T1000 (cell line): Measurements from ENCODE around the gene MYEOV.
A peak's percentile ranks its signal among the peaks of the same experiment; 100 is the strongest.

Experiments
- DNase-seq: peaks from one replicate; lab custom pipeline; 2025; ENCODE audit warnings: mixed read lengths; lab: John Stamatoyannopoulos, UW

Gene MYEOV

DNA sequence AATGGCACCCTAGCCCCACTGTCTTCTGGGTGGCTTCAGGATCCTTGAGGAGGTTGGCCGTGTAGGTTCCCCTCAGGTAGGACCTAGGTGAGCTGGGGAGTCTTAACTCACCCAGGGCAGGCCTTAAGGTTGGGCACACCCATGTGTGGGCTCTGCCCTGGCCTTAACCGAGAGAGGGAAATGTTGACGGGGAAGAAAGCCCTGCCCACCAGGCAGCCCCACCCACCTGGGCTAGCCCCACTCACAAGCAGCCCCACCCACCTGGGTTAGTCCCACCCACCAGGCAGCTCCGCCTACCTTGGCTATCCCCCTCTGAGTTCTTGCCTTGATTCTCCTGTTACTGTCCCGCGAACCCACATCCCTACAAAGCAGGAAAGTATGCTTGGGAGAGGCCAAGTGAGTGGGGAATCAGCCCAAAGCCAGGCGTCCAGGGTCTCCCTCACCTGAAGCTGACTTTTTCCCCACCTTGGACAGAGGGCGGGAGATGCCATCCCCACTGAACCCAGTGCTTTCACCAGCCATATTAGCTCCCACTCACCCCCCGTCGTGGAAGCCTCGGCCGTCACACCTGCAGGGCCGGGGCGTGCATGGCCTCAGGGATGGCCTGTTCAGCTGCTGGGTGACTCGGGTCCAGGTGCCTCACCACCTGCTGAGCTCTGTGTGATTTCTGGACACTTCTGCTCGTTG is at the start of gene MYEOV:
MYEOV (plus strand) TSS at position 337 of the 687 bp plus-strand sequence. CDS start 1,200 bp downstream, outside the sequence.
- DNase-seq = peak; percentile 89

DNA sequence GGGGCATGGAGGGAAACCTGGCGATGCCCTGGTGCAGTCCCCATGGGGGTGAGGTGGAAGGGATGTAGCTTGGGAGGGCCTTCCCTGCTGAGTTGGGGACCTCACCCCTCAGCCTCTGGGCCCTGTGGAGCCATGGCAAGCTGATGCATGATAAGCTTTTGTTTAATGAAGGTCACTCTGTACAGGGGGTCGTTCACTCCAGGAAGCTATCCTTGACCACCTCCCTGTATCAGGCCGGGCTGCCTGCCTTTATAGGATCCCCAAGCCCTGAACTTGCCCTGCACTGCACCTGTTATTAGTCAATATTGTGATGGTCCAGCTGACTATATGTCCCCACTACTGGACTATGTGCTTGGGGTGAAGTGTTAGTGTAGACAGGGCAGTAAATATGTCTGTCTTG is 49.7 kb upstream of the MYEOV start:
- DNase-seq = no peak

DNA sequence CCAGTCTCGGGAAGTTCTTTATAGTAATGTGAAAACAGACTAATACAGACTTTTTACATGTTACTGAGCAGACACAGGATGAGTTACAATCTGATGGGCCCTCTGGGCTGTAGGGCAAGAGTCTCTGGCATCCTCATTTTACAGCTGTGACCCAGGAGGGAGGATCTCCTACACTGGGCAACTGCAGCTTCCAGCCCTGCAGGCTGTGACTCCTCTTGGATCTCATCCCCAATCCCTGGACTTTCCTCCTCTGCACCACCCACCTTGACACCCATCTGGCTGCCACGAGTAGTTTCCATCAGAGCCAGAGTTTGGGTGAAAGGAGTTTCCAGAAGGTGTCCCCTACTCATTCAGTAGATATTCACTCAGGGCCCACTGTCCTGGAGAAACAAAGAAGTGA is 48.9 kb upstream of the MYEOV start:
- DNase-seq = no peak

DNA sequence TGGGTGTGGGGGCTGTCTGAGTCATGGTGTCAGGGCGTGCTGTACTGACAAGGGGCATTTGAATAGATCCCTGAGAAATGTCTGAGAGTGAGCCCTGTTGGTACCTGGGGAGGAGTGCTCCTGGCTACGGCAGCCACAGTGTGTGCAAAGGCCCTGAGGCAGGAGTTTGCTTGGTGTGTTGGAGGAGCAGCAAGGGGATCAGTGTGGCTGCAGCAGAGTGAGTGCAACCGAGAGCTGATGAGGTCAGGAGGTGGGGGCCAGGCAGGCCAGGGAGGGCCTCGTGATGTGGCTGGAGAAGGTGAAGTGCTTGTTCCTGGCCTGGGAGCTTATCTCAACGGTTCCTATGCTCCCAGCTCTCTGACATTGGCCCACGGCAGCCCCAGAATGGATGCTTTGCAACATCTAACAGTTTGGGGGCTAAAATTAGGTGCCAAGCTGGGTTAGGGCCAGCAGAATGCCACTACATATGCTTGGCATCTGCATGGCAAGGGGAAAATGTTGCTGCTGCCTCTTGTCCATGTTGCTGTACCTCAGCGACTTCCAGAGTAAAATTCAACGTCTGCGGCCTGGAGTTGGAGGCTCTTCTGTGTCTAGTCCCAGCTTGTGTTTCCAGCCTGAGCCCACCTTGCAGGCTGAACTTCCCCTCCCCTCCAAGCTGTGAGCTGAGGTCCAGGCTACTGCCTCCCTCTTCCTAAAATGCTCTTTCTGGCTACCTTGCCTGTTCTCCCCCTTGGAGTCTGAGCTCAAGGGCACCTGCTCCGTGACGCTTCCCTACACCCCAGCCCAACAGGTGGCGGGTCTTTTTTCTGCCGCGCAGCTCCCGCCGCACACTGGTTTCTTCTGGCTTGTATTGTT is 48.2 kb upstream of the MYEOV start:
- DNase-seq = no peak

DNA sequence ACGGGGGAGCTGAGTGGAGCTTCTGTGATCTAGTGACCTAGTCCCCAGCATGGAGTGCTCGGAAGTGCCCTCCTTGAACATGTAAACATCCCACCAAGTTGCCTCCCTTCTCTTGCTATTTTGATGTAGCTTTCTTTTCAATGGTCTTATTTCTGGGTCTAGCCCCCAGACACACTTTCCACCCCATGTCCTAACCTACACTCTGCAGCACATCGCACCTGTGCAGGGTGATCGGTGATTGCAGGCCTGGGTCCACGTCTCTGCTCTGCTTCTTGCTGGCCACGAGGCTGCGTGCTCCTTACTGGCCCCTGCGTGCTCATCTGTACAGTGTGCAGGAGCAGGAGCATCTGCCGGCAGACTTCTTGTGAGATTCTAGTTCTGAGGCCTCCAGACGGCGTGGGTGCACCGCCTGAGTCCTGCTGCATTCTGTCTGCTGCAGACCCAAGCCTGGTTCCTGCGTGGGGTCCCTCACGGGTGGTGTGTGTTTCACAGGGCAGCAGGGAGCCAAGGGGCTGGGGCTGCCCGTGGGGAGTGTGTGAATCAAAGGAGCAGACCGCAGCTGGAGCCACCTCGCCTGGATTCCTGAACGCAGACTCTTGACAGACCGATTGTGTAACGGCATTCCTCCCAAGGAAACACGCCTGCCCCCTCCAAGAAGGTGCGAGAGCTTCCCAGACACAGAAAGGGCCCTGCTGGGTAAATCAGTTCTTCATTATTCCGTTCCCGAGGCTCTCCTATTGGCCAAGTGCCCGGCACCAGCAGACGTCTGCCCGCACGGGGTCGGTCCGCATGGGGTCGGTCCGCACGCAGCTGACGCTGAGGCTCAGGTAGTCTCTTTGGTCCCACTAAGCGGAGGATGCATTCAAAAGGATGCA is 44.4 kb upstream of the MYEOV start:
- DNase-seq = no peak

DNA sequence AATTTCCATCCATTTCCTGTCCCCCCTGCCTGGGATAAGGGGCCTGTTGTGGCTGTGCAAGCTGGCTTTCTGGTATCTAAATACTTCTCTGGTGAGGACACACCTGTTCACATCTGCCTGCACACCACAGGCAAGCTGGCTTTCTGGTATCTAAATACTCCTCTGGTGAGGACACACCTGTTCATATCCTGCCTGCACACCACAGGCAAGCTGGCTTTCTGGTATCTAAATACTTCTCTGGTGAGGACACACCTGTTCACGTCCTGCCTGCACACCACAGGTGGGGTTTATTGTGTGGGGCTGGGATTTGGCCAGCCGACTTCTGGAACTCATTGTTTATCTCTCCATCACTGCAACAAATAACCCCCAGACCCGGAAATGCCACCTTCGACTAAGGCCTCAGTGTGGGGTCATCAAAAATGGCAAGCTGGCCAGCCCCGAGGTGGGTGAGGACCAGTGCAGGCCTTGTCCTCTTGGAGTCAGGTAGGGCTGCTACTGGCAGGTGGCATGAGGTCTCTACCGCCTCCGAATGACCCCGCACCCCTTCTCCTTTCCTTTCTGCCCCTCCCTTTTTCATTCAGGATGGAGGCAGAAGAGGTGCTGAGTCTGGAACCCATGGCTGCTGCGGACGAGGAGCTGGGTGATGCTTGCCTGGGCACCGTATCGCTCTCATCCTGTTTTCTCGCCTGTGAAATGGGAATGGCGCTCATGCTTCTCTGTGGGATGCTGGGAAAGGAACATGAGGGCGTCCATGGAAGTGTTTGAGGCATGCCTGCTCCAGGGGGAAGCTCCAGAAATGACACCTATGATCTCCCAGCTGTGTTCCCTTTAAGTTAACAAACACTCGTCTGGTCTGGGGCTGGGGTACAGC is 43.5 kb upstream of the MYEOV start:
- no peak for DNase-seq

DNA sequence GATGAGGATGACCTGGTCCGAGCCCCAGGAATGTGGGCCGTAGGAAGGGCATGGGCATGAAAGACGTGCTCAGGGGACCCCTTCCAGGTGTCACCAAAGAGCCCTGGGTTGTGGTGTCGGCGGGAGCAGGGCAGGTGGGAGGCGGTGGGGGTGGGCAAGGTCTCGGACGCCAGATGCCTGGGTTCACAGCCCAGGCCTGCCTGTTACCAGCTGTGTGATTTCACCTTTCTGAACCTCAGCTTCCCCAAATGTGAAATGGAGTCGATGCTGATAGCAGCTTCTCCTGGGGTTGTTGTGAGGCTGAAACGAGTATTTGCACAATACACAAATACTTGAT is 42.9 kb upstream of the MYEOV start:
- no peak for DNase-seq

DNA sequence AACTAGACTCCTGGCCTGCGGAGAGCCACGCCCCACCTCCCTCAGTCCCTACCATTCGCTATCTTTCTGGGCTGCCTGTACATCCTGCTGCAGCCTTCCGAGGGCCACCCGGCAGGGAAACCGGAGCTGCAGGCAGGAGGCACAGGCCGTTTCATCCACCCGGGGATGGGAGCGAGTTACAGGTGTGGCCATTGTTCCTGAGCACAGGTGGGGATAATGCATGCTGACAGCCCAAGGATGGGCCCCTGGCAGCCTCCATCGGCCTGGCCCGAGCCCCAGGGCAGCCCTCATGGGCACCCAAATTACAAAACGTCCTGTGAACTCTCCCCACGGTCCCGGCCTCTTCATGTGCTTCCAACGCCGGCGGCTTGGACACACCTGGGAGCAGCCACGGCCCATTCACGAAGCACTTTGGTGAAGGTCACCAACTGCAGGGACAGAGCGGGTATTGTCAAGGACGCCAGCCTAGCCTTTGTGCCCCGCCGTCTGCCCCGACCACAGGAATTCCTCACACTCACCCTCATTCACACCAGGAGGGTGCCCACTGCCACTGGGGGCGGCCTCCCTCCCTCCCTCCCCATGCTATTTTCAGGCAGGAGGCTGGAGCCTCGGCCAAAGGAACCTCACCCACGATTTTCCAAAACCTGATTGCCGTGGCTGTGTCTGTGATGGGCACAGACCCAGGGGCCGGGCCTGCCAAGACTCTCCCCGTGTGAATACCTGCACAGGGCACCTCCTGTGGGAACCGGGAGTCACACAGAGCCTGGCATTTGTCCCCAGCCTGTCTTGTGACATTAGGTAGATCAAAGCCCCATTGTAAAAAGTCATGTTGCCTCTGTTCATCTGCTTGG is 42.1 kb upstream of the MYEOV start:
- no peak for DNase-seq

DNA sequence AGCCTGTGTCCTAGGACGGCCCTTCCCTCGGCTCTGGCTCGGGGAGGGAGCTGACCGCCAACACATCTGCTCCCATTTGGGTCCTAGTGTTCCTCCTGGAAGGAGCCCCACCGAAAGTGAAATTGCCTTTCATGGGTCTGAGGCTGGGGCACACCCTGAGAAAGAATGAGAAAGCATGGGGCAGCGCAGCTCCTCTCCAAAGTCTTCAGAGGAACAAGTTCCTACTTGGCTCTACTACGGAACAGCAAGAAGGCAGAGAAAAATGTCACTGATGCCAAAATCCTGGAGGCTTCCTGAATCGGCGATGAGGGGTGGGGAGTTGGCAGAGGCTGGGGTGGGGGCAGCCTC is 41.5 kb upstream of the MYEOV start:
- no peak for DNase-seq

DNA sequence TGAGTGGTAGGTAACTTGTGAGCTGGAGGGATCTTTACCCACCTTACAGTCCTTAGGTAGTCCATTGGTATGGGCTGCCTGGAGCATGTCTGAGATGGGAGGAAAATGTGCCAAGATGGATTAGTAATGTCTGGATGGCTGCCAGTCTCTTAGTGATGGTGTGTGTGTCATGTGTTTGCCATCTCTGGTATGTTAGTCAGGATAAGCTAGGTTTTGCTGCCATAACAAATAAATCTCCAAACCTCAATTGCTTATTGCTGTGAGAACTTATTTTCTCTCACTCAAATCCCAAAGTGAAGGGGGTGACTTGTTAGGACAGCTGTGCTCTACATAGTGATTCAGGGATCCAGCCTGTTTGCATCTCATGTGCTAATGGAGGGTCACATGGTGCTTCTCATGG is 40.9 kb upstream of the MYEOV start:
- peak; percentile 4 for DNase-seq

DNA sequence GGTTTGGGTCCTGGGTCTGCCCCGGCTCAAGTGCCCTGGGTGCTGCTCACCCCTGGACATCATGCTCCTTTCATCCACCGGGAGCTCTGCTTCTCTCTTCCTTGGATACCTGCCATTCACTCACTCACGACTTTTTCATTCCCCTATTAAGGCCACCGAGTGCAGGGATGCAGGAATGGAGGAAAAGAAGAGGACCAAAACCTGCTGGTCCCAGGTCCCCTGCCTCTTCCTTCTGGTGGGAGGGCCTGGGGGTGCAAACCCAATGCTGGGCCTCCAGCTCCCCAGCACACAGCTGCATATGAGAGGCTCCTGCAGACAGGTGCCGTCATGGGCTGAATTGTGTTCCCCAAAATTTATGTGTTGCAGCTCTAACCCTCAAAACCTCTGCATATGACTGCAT is 36.8 kb upstream of the MYEOV start:
- DNase-seq = no peak

DNA sequence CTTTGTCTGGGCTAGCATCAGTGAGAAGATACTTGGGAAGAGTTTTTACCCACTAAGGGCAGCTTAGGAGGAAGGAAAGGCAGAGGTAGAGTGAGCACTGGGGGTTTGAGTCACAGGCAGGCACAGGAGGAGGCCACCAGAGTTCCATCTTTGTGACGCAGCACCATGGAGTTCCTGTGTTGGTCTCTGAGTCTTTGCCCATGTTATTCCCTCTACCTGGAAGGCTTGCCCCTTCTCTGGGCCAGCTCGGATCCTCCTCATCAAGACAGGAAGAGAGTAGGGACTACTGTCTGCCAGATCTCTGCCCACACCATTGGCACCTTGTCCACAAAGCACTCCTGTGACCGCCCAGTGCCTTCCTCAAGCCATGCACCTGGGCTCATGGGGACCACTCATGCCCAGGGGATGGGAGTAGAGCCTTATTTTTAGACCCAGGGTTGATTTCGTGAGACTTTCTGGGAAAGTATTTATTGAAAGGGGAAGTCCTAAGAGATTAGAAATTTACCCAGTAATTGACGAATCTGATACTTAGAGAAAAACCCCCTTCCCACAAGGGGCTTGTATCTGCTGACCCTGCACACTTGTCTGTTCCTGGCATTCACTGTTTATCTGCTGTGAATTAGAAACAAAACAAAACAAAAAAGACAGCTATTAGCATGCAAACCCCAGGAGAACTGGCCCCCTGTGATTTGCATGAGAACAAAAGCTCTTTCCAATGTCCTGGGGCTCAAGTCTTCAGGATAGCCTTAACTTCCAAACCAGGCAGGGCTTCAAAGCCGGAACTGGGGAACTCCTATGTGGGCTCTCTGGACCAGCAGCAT is 35.9 kb upstream of the MYEOV start:
- no peak for DNase-seq

DNA sequence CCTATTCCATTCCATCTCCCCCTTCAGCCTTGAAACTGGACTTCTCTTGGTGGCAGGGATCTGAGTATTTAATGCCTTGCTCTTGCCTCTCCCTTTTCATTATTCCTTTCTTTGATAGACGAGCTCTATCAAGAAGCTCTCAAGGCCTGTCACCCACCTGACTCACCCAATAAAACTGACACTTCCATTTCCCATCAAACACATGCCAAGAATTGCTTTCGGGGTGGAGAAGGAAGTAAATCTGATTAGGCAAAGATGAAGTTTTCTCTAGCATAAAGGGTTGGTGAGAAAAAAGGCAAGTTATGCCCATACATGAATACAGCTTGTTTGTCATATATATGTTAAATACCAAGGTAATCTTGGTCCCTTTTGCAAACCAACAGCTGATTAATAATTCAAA is 34.9 kb upstream of the MYEOV start:
- no peak for DNase-seq

DNA sequence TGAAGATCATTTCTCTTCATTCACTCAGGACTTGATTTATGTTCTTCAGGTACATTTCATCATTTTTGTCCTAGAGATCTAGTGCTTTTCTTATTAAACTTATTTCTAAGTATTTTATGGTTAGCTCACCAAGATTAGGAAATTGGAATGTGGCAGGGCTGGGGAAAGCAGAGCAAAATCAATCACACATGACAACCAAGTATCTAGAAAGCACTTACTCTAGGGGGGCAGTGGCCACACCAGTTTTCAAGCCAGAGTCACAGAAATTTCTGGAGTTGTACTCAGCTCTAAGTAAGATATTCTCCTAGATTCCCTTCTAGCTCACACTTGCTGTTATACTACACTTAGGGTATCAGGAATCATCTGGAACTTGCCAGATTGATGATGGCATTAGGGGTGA is 33.3 kb upstream of the MYEOV start:
- no peak for DNase-seq

DNA sequence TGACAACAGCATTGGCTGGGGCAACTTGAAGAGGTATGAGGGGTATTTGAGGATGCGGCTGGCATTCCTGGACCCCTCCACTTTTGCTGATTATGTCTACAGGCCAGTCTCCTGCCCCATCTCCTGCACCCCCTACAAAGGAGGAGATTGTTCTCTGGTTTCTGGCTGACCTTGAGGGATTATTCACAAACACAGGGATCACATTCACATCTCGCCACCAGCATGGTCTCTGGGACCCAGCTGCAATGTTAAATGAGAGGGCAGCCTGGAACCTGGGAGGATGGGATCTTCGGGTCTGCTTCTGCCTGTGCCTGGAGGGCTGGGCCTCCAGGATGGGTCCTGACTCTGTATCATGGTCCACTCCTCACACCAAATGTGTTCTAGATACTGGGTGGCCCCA is 32.8 kb upstream of the MYEOV start:
- DNase-seq = no peak

DNA sequence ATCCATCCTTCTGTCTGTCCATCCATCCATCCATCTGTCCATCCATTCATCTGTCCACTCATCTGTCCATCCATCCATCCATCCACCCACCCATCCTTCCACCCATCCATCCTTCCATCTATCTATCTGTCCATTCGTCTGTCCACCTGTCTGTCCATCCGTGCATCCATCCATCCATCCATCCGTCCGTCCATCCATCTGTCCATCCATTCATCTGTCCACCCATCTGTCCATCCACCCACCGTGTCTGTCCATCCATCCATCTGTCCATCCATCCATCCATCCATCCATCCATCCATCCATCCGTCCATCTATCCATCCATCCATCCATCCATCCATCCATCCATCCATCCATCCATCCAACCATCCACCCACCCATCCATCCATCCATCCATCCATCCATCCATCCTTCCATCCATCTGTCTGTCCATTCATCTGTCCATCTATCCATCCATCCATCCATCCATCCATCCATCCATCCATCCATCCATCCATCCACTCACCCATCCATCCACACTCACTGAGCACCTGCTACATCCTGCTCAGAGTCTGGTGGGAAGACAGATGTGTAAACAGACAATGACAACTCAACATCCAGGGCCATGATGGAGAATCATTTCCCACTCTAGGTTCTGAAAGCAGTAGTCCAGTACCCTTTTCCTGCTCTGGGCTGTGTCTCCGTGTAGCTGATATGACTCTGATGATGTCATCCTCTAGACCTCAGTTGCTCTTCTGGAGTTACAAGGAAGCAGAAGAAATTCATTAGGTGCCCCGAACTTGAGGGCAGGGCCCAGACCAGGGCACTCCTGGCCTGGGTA is 30.8 kb upstream of the MYEOV start:
- no peak for DNase-seq

DNA sequence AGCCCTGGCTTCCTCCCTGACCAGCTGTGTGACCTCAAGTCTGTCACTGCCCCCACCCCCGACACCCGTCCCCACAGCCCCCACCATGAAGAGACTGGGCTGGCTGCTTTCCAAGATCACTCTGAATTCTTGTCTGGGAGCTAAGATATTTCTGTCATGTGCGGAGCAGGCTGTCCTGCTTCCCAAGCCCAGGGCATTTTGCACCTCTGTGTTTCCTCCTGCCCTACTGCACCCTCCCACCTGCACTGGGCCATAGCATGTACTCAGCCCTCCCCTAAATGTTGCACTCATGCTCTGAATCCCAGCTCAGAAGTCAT is 30.3 kb upstream of the MYEOV start:
- no peak for DNase-seq

DNA sequence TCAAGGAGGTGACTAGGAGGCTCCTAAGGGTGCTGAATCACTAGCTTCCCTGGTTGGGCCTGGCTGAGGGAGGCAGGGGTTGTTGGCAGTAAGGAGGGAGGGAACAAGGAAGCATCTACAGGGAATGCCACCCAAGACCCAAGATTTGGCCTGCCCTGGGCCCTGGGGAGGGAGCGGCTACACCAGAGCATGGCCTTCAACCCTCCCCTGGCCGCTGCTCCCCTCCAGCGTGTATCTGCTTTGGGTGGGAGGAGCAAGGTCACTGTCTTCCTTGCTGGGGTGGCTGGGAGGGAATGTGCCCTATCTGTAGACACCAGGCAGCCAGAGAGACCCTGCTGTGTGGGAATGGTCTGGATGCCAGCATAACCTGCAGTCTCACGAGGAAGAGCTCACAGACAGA is 29.5 kb upstream of the MYEOV start:
- no peak for DNase-seq

DNA sequence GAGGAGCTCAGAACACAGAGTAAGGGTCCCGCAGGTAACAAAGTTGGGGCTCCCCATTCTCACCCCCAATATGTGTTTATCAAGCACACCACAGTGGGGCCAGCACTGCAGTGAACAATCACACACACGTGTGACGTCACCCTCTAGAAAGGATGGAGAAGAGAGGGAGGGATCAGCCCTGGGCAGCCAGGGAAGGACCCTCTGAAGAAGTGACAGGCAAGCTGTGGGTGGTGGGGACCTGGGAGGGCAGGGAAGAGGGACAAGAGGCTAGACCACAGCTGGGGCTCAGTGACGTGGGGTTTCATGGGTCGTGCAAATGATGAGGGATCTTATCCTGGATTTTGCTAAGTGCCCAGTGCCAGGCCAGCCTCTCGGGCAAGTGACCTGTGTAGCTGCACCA is 28.7 kb upstream of the MYEOV start:
- DNase-seq = no peak
